ENCODE results near the gene CCDC40.
"Not testable (repeated sequence)": the region's sequence is repeated elsewhere in the genome, so short reads cannot be mapped to it uniquely, and the experiment has no call there.

The CCDC40 gene

DNA sequence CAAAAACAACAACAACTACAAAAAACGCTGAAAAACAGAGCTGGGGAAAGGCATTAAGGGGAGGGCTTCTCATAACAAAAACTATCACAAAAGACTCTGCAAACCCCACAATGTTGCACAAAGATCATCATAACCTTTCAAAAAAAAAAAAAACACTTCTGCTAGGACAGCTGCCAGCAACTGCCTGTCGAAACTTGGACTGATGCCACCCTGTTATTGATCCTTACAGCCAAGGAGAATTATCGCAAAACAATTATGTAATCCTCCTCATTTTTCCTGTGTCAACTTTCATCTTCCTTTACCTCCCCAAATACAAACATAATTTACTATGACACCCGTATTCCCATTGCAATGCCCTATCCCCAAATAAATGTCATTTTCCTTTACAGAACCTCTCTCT lies 9.3 kb downstream of the CCDC40 start:
- DNase-seq (ENCODE audit: low read depth, low spot score): no peak

DNA sequence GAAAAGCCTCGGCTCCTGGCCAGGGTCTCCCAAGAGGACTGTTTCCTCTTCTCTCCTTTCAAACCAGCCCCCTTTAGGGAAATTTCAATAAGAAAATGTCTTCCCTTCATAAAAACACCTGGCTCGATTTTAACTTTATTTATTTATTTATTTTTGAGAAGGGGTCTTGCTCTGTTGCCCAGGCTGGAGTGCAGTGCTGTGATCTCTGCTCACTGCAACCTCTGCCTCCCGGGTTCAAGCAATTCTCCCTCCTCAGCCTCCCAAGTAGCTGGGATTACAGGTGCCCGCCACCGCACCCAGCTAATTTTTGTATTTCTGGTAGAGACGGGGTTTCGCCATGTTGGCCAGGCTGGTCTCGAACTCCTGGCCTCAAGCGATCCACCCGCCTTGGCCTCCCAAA lies 10.3 kb downstream of the CCDC40 start:
- DNase-seq (ENCODE audit: low read depth, low spot score): not testable (repeated sequence)

DNA sequence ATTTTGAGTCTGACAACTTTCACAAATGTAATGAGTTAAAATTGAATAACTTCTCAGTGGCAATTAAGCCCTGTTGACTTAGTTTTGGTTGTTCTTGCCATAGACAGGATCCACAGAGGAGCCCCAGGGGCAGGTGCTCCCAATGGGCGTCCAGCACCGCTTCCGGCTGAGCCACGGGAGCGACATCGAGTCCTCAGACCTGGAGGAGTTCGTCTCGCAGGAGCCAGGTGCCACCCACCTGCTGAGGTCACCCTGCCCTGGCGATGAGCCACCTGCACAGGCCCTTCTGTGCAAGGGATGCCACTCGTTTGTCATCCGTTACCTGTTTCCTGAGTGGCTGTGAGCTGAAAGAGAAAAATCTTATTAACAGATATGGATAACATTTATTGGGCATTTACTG lies 10.7 kb downstream of the CCDC40 start:
- no peak for DNase-seq (ENCODE audit: low read depth, low spot score)

DNA sequence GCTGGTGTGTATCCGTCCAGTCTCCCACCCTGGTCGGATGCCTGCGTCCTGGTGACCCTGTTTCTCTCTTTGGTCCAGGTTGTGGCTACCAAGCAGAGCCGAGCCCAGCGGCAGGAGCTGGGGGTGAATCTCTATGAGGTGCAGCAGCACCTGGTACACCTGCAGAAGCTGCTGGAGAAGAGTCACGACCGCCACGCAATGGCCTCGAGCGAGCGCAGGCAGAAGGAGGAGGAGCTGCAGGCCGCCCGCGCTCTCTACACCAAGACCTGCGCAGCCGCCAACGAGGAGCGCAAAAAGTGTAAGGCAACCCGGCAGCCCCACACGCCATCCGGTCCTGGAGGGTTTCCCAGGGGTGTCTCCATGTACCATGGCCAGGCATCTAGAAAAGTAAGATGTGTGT lies 13.5 kb downstream of the CCDC40 start:
- no peak for DNase-seq (ENCODE audit: low read depth, low spot score)

DNA sequence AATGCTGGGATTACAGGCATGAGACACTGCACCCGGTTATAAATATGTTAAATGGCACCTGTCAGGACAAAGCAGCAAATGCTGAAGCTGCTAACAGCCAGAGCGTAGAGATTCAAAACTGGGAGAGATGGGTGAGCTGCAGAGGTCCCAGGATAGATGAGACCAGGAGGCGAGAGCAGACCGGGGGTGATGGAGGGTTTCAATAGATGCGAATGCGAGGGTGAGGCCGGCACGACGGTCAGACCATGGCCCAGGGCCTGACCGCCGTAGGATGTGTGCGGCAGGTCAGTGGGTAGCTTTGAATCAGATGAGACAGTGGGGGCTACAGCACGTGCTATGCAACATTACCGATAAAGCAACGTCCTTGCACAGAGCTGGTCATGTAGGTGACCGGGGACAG lies 14.3 kb downstream of the CCDC40 start:
- DNase-seq (ENCODE audit: low read depth, low spot score): no peak

DNA sequence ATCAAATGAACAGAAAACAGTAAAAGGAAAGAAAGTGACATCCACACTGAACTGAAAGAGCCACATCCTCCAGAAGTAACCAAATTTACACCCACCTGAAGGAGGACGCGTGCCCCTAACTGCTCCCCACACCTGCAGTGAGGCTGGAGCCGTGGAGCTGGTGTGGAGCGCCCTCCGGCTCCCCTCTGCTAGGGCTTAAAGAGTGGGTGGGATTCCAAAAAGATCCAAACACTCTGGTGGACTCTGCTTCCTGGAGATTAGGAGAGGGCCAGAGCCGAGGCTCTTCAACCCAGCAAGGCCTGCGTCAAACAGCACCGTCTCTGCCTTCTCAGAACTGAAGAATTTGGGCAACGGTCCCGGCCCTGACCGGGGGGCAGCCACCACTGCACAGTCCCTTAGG lies 15.2 kb downstream of the CCDC40 start:
- DNase-seq (ENCODE audit: low read depth, low spot score): no peak

DNA sequence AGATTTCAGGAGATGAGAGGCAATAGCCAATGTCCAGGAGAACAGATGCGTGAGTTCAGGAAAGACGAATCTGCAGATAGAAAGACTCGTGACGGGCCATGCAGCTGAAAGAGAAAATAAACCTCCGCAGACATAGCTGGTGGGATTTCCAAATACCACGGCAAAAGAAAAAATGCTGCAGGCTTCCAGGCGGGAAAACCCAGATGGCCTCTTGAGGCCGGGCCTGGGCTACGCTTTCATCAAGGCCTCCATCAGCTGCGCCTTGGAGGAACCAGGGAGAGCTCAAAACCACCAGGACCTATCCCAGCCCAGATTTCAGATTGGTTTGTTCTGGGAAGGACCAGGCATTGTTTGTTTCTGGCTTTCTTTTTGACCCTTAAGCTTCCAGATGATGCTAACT lies 16.7 kb downstream of the CCDC40 start:
- DNase-seq (ENCODE audit: low read depth, low spot score): no peak

DNA sequence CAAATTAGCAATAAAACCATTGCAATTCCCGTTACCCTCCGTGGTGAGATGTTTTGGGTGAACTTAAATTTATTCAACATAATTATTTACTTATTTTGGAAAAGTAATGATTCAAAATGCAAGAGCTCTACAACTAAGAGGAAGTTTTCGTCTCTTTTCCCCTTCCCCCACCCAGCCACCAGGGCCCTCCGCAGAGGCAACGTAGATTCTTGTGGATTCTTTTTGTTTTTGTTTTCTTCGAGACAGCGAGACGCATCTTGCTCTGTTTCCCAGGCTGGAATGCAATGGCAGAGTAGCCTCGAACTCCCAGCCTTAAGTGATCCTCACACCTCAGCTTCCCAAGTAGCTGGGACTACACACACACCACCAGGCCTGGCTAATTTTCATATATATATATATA lies 19.2 kb downstream of the CCDC40 start:
- DNase-seq (ENCODE audit: low read depth, low spot score): no peak

DNA sequence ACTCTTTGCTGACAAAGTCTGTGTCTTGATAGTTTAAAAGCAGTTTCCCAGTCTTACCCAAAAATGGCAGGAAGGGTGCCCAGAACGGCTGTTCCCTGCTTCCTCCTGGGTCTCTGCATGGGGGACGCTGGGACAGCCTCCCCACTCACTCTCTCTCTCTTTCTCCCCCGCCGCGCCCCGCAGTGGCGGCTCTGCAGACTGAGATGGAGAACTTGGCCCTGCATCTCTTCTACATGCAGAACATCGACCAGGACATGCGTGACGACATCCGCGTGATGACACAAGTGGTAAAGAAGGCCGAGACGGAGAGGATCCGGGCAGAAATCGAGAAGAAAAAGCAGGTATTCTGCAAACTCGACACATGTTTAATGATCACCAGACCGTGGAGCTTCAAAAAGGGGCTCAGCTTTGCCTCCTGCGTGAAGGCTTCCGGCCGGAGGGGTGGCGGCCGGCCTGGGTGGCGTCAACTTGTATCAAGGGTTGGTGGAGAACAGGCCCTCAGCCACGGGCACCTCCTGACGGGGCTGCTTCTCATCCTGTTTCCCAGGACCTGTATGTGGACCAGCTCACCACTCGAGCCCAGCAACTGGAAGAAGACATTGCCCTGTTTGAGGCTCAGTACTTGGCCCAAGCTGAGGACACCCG lies 22.0 kb downstream of the CCDC40 start:
- DNase-seq (ENCODE audit: low read depth, low spot score): no peak

DNA sequence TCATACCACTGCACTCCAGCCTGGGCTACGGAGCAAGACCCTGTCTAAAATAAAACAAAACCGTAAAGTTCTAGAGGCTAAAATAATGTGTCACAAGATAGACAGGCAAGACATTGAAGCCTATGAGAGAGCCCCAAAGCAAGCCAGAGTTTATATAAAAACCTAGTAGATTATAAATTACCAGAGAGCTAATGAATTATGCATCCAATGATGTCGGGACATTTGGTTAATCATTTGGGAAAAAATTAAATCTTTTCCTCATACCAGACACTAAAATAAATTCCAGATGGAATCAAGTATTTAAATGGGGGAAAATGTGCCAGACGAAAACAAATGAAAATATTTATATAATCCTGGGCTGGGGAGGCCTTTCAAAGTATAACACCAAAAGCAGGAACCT lies 24.2 kb downstream of the CCDC40 start:
- no peak for DNase-seq (ENCODE audit: low read depth, low spot score)

DNA sequence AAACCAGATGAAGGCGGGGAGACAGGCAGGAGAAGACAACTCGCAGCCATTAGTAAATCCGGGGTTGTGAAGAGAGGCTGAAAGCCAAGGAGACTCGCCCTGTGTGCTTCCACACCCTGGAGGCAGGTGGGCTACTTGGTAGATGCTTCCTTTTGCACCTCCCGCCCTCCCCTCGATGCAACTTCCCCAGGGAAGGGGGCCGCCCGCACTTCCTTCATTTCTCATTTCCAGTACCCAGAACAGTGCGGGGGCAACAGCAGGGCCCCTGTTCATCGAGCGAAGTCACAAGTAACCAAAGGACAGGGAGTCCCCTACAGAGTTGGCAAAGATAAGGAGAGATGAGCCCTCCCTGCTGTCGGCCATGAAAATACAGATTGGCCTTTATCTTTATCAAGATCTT lies 25.0 kb downstream of the CCDC40 start:
- no peak for DNase-seq (ENCODE audit: low read depth, low spot score)

DNA sequence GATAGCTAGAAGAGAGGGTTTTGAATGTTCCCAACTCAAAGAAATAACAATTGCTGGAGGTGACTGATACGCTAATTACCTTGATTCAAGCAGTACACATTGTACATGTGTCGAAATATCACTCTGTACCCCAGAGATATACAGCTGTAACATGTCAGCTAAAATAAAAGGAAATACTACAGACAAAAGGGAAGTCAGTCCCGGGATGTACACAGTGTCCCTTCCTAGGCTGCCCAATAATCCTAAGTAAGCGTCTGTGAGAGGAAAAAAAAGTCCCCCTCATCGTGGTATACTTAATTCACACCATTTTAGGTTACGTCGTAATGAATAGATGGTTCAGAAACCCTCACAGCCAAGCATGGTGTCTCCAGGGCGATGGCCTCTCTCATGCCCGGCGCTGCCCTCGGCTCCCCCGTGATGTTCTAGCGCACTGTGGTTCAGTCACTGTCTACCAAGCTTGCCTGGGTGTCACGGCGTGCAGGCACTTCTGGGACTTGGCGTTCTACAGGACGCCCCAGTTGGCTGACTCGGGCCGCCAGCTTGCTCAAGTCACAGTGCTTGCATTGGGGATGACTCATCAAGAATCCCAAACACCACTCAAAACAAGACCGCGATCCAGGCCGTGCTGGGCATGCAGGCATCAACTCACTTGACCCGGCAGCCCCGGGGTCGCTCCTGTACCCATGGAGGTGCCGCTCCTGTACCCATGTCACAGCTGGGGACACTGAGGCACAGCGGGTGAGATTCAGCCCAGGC lies 27.6 kb downstream of the CCDC40 start:
- no peak for DNase-seq (ENCODE audit: low read depth, low spot score)

DNA sequence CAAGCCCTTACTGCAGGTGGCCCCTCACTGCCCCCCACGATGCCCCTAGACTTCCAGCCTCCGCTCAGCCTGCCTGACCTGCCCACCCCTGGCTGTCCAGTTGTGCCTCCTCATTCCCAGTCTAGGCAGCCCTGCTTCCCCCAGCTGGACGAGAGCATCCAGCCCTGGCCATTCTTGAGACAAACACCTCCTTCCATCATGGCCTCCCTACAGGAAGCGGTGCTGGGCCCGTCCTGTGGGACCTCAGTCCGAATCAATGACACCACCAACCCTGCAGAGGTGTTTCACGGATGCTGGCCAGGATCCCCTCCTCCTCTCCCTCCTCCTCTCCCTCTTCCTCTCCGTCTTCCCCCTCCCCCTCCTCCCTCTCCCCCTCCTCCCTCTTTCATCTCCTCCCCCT lies 28.3 kb downstream of the CCDC40 start:
- no peak for DNase-seq (ENCODE audit: low read depth, low spot score)

DNA sequence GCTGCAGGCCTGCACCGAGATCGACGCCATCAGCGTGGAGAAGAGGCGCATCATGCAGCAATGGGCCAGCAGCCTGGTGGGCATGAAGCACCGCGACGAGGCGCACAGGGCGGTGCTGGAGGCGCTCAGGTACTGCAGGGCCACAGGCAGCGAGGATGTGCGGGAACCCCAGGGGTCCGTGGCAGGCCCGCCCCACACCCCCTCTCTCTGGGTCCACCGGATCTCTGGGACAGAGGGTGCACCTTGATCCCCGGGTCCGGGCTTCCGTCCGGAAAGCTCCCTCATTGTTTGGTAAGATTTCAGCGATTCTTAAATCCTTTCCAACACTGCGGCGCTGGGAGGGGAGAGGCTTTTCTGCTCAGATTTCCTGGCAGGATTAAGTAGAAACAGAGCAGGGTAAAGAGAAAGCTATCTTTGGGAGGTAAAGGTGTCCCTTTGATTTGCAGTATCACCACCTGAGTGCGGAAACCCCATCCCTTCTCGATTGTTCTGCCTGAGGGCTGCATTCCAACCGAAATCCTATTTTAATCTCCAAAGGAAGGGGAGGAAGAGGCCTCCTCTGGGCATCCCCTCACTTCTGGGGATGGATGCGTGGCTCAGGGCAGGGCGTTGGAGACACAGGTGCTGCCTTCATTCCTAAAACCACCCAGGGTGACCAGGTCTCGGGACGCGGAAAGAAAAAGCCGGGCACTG lies 29.2 kb downstream of the CCDC40 start:
- no peak for DNase-seq (ENCODE audit: low read depth, low spot score)

DNA sequence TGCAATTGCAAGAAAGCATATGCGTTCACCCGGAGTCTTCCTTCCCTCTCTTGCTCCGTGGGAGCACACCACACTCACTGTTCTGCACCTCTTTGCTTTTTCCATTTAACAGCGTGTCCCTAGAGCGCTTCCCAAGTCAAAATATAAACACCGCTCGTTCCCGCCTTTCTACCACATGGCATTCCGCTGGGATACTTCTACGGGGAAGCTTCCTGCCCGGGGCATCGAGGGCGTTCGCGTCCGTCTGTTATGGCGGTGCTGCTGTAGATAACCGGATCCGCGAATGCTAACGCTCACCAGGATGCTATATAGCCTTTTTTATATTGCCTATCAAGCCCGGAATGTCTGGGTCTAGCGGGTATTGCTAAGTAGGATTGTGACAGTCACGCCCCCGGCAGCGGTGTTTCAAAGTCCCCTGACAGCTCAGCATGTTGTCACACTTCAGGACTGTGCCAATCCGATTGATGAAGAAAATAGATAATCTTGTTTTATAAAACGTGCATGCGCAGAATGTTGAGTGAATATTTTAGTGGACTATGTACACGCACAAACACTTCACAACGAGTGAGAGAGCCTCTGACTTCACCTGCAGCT lies 31.0 kb downstream of the CCDC40 start:
- DNase-seq (ENCODE audit: low read depth, low spot score): no peak

DNA sequence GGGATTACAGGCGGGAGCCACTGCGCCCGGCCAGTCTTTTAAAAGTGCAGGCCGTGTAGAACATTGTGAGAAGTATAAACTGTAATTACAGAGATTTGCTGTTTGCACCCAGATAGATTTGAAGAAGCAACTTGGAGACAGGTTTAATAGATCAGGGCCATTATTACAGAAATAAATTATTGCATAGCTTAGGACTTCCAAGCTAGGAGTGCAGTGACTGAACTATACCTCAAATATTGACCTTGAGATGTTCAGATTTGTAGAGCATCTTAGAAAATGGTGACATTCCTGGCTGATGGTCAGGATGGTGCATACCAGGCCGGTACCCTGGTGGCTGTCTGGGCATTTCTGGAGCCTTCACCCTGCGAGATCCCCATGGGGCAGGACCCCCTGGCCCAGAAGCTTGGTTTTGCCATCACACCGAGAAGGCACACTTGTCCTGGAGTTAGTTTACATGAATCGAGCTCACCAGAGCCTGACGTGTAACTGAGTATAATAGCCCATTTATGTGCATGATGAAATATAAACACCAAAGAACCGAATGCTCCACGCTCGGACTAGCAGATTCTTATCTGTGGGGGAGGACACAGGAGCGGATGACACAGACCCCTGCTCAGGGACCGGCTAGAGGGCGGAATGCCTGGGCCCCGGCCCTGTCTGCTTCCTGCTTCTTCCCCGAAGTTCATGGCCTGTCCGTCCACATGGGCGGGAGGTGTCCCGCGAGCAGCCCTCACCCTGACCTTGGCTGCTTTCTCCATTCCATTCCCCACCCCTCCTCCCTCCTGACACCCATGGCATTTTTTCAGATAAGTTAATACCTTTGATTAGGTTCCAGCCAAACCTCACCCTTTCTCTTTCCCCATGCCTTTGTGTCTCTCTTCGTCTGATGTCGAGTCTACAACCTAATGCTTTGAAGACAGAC lies 32.1 kb downstream of the CCDC40 start:
- DNase-seq (ENCODE audit: low read depth, low spot score): no peak

DNA sequence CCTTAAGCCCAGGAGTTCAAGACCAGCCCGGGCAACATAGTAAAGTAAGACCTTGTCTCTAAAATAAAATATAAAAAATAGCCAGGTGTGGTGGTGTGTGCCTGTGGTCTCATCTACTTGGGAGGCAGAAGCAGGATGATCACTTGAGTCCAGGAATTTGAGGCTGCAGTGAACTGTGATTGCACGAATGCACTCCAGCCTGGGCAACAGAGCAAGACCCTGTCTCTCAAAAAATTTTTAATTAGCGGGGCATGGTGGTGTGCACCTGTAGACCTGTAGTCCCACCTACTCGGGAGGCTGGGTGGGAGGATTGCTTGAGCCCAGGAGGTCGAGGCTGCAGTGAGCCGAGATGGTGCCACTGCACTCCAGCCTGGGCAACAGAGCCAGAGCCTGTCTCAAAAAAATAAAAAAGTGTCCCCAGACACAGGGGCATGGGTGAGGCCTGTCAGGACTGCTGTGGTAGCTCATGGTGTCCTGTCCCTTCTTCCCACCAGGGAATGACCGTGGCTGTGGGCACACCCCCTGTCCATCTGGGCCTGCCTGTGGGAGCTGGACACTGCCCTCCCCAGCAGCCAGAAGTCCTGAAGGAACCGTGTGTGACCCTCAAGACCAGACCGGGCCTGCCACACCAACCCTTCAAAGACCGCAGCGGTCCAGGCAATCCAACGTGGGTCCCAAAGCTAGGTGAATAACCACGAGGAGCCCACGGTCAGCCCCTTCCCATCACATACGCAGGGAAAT lies 34.1 kb downstream of the CCDC40 start:
- no peak for DNase-seq (ENCODE audit: low read depth, low spot score)

DNA sequence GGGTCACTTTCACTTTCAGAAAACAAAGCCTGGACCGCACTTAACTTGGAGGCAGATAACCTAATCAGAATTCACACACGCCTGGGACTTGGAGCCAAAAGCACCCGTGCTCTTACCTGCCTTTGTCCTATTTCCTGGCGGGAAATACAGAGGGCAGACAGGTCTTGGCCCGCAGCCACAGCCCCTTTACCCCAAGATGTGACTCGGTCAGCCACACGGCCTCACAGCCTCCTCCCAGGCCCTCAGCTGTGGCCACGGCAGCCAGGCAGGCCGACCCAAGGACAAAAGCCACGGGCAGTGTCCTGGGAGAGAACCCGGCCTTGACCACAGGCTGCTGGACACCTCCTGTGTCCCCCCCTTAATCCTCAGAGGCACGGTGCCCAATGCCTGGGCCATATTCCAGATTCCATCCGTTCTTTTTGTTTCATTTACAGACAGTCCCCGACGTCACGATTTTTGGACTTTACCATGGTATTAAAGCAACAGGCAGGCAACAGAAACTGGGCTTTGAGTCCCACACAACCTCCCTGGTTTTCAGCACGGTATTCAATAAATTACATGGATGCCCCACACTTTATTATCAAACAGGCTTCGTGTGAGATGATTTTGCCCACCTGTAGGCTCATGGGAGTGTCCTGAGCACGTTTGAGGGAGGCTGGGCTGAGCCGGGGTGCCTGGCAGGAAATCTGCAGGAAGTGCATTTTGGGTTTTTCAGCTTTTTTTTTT lies 34.8 kb downstream of the CCDC40 start:
- DNase-seq (ENCODE audit: low read depth, low spot score): no peak

DNA sequence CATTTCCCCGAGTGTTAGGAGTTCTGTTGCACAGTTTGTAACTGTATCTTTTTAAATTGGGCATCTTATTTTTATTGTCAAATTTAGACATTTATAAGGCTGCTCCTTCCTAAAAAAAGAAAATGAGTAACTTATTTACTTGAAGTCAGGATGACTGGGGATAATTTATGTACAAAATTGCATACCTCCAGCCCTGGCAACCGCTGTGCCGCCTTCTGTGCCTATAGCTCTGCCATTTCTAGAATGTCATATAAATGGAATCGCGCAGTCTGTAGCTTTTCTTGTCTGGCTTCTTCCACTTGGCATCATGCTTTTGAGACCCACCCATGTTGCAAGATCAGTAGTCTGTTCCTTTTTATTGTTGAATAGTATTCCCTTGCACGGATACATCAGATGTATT lies 36.0 kb downstream of the CCDC40 start:
- no peak for DNase-seq (ENCODE audit: low read depth, low spot score)

DNA sequence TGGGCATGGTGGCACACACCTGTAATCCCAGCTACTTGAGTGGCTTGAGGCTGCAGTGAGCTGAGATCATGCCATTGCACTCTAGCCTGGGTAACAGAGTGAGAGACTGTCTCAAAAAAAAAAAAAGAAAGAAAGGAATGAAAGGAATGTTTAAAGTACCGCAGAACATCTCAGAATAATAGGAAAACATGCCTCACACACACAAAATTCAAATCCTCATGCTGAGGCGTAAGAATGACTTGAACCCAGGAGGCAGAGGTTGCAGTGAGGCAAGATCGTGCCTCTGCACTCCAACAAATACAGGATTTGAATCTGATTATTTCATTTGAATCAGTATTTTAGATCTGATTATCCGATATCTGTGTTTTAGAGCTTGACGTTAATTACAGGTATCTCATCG lies 43.6 kb downstream of the CCDC40 start:
- no peak for DNase-seq (ENCODE audit: low read depth, low spot score)
